Hematopoietic multipotent progenitor cell treated with erythropoietin and hydrocortisone succinate and interleukin-3 and kit ligand, for 8 days (in vitro differentiated cells): ENCODE measurements around the gene USE1.
"Not testable (repeated sequence)": the region's sequence is repeated elsewhere in the genome, so short reads cannot be mapped to it uniquely, and the experiment has no call there.

Experiments used
- DNase-seq: peaks from one replicate; pipeline ENCODE4 v3.0.0-alpha.2; 2015

The USE1 gene, protein sequence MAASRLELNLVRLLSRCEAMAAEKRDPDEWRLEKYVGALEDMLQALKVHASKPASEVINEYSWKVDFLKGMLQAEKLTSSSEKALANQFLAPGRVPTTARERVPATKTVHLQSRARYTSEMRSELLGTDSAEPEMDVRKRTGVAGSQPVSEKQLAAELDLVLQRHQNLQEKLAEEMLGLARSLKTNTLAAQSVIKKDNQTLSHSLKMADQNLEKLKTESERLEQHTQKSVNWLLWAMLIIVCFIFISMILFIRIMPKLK

DNA sequence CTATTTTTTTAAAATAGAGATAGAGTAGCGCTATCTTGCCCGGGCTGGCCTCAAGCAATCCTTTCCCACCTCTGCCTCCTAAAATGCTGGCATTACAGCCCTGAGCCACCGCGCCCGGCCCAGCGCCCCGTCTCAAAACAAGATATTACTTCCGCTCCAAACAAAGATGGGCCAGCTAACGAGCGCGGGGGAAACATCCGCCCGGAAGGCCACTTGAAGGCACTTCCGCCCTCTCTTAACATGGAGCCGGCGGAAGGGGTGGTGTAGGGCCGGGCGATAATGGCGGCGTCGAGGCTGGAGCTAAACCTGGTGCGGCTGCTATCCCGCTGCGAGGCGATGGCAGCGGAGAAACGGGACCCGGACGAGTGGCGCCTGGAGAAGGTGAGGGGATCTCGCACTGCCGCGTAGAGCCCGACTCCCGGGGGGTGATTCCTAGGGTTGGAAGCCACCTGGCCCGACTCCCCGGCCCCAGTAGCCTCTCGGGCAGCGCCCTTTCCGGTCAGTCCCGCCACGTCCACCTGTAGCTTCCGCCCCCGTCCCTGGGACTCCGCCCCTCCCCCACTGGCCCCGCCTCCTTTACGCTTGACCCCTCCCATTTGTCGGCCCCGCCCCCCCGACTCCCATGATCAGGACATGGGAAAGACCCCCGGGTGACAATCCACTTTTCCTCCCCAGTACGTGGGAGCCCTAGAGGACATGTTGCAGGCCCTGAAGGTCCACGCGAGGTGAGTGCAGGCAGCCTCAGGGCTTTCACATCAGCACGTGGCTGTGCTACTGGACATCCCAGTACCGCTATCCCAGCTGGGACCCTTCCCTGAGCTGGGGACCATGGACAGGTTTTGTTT, at the start of gene USE1:
Gene USE1 (plus strand): TSS at position 231 of the 845 bp plus-strand sequence. CDS start 49 bp downstream, at position 280.
- DNase-seq: peak; percentile 96

- no peak for DNase-seq
Measured at GRCh38 chr19:17165715-17166114, 49.4 kb upstream of the USE1 start.

GRCh38 chr19:17170538-17171297, 44.4 kb upstream of the USE1 start:
- no peak for DNase-seq

GRCh38 chr19:17171874-17172273, 43.3 kb upstream of the USE1 start:
- no peak for DNase-seq

DNA sequence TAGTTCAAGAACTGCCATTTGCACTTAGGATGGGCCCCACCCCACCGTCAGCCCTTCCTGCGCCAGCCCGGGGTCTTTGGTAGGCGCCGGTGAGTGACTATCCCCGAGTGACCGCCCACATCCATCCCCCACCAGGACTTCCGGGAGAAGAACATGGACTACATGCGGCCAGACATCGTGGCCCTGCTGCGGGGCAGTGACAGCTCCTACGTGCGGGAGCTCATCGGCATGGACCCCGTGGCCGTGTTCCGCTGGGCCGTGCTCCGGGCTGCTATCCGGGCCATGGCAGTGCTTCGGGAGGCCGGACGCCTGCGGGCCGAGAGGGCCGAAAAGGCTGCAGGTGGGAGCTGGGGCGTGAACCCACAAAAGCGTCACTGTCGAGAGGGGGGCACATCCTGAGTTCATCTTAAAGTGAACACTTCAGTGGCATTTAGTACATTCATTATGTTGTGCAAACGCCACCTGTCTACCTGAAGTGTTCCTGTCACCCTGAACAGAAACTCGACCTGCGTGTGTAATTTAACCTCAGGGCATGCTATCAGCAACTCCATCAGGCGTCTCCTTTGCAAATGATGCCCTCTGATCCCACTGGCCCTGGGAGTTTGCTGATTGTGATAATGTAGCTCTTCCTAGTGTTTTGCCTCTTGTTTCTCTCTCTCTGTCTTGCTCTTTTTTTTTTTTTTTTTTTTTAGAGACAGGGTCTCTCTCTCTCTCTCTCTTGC, 42.4 kb upstream of the USE1 start:
- no peak for DNase-seq

GRCh38 chr19:17178291-17178690, 36.9 kb upstream of the USE1 start:
- no peak for DNase-seq

DNA sequence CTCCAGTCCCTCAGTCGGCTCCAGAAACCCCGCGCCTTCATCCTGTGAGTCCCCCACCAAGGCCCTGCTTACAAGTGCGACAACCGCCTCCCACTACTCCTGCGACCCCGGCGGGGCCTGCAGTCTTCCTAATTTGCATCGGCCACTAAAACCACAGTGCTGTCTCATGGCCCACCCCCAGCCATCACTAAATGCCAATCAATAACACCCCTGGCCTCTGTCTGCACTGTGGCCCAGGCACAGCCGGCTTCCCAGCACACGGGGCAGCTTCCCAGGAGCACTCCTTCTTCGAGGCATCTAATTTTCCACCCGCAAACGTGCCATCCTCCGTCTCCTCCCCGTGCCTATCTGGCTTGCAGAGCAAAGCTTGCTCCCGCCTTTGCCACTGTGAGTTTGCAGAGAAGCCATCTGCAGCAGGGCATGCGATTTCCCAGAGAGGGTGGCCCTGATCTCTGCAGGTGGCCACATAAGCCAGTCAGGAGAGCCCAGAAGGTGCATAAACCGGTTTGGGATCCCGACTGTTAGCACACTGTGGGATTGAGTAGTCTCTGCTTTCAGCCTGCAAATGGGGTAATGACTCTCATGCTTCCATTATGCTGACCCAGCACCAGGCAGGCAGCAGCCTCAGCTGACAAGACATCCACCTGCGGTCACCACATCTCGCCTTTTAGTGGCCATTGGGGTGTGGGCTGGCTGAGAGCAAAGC, 34.0 kb upstream of the USE1 start:
- DNase-seq: no peak

DNA sequence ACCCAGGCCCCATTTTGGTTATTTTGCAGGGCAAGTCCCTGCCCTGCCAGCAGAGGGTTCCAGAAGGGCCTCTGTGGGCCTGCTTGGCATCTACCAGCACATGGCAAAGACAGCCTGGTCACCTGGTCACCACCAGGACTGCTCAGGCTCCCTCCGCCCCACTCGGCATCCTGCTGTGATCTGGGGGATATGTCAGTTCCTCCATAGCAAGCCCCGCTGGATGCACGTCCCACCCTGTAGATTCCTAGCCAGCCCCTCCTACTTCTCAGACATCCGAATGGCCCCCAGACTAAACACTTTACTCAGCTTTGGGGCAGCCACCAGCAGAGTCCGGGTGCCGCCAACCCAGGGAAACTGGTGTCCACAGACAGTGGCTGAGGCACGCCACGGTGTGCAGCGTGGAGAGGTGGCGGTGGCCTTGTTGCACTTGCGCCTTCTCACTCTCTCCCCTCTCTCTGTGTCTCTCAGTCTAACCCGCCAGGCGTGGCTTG, 31.8 kb upstream of the USE1 start:
- peak; percentile 8 for DNase-seq

DNA sequence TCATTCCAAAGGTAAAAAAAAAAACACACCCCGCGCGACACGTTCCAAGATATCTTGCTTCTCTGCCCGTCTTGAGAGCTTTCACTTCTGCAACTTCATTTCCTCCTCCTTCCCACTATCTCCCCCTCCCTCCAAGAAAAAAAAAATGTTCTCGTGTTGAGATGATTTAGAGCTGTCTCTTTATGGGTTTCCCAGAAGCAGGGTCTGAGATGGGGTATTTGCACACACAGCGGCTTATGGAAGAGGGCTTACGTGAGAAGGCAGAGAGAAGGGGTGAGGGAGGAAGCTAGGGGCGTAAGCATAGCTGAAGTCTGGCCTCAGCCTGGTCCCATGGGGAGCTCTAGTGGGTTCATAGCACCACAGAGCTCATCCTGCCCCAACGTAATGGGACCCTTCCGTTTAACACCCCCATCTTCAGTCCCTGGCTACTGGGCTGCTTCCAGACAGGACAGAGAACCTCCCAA, 31.3 kb upstream of the USE1 start:
- DNase-seq: peak; percentile 9

GRCh38 chr19:17184371-17184841, 30.8 kb upstream of the USE1 start:
- no peak for DNase-seq

DNA sequence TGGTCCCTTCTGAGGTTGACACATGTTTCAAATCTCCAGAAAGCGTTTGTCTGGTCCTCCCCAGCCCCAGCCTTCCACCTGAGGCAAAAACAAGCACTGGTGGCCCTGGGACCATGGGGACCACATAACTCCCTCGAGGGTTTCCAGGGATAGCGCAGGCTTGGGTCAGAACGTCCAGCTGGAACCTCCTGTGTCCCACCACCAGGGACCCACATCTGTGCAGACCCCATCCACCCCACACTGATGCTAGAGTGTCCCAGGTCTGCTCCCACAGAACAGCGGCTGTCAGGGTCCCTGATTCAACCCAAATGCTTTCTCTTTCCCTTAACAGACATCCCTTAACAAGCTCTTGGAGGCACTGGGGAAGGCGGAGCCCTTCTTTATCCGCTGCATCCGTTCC, 29.6 kb upstream of the USE1 start:
- DNase-seq: no peak

DNA sequence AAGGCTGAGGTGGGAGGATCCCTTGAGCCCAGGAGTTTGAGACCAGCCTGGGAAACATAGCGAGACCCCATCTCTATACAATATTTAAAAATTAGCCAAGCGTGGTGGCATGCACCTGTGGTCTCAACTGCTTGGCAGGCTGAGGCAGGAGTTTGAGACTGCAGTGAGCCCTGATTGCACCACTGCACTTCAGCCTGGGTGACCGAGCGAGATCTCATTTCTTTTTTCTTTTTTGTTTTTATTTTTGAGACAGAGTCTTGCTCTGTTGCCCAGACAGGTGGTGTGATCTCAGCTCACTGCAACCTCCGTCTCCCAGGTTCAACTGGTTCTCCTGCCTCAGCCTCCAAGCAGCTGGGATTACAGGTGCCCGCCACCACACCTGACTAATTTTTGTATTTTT, 23.4 kb upstream of the USE1 start:
- not testable (repeated sequence) for DNase-seq

- DNase-seq: no peak
Measured at GRCh38 chr19:17192751-17193150, 22.4 kb upstream of the USE1 start.

DNA sequence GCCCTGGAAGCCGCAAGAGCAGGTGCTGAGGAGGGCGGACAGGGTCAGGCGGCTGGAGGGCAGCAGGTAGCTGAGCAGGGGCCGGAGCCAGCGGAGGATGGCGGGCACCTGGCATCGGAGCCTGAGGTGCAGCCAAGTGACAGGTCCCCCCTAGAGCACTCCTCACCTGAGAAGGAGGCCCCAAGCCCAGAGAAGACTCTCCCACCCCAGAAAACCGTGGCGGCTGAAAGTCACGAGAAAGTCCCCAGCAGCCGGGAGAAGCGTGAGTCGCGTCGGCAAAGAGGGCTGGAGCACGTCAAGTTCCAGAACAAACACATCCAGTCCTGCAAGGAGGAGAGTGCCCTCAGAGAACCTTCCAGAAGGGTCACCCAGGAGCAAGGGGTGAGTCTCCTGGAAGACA, 20.5 kb upstream of the USE1 start:
- no peak for DNase-seq

GRCh38 chr19:17195106-17195505, 20.1 kb upstream of the USE1 start:
- no peak for DNase-seq

DNA sequence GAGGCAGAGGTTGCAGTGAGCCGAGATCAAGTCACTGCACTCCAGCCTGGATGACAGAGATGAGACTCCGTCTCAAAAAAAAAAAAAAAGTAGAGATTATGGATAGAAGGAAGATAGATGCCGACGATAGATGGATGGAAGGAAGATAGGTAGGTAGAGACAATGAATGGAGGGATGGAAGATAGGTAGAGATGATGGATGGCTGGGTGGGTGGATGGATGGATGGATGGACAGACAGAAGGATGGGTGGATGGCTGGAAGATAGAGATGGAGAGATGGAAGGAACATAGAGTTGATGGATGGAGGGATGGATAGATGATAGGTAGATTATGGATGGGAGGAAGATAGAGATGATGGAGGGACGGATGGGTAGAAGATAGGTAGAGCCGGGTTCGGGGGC, 18.5 kb upstream of the USE1 start:
- DNase-seq: no peak

DNA sequence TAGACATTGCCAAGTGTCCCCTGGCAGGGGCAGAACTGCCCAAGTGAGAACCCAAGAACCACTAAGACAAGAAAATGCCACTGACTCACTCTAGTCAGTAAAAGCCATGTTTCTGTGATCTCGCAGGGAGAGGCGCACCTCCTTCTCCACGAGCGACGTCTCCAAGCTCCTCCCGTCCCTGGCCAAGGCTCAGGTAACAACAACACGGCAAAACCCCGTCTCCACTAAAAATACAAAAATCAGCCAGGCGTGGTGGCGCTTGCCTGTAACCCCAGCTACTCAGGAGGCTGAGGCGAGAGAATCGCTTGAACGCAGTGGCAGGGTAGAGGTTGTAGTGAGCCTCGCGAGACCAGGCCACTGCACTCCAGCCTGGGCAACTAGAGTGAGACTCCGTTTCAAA, 17.5 kb upstream of the USE1 start:
- no peak for DNase-seq

GRCh38 chr19:17200408-17201079, 14.6 kb upstream of the USE1 start:
- DNase-seq: no peak

GRCh38 chr19:17202249-17202648, 12.9 kb upstream of the USE1 start:
- DNase-seq: peak; percentile 57

- DNase-seq: no peak
Measured at GRCh38 chr19:17202713-17203112, 12.4 kb upstream of the USE1 start.
